22Rv1 (cell line): ENCODE results near the gene ZNF789.

ENCODE experiments used
- CTCF ChIP-seq: fragments of 450-650 bp; IDR thresholded peaks from 2 replicates; pipeline ENCODE4 v1.5.1; 2017; ENCODE audit warnings: mild to moderate bottlenecking
- ZFX ChIP-seq: fragments of 450-650 bp; IDR thresholded peaks from 2 replicates; pipeline ENCODE4 v1.6.1; 2017; ENCODE audit warnings: antibody characterized with exemption, borderline replicate concordance

- TF ChIP-seq CTCF (no peak), ZFX (no peak)
Observed at GRCh38 chr7:99478464-99479440, 6.1 kb downstream of the ZNF789 start.
